Inflammatory macrophage treated with lipopolysaccharide for 4 hours (primary cell): Measurements from ENCODE around the gene SUMF1.
A peak's percentile ranks its signal among the peaks of the same experiment; 100 is the strongest.

Experiments
- DNase-seq: peaks from one replicate; pipeline ENCODE4 v3.0.0-alpha.2; 2020

Gene SUMF1

GRCh38 chr3:4375911-4376310 is 91.2 kb downstream of the SUMF1 start:
- no peak for DNase-seq

DNA sequence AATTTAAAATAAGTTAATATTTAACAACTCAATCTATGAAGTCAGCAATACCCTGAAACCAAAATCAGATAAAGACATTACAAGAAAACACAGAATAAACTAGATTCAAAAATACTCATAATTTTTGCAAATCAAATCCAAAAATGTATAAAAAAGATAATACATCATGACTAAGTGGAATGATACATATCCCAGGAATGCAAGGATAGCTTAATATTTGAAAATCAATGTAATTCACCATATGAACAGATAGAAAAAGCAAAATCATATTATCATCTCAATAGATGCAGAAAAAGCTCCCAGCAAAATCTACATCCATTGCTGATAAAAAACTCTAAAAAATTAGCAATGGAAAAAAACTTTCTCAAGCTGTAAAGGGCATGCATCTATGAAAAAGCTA is 93.4 kb downstream of the SUMF1 start:
- no peak for DNase-seq

- DNase-seq, result no peak
These were observed 104.5 kb downstream of the SUMF1 start for GRCh38 chr3:4362523-4362922.

DNA sequence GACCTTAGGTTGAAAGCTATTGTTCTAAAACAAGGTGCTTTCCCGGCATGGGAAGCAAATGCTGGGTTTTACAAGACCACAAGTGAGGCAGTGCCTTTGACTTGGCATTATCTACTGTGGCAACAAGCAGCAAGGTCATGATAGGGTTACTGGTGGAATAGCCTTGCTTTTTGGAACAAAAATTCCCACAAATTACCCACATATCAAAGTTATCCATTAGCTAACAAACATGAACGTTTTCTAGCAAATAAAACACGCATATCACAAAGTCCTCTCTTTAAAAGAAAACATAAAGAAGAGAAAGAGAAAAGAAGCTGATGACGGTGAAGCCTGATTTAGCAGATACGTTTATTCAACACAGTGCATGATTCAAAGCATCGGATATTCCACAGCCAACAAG is 106.3 kb downstream of the SUMF1 start:
- no peak for DNase-seq

- no peak for DNase-seq
These were observed 107.1 kb downstream of the SUMF1 start for GRCh38 chr3:4359805-4360502.

- no peak for DNase-seq
These were observed 108.8 kb downstream of the SUMF1 start for GRCh38 chr3:4358273-4358672.

DNA sequence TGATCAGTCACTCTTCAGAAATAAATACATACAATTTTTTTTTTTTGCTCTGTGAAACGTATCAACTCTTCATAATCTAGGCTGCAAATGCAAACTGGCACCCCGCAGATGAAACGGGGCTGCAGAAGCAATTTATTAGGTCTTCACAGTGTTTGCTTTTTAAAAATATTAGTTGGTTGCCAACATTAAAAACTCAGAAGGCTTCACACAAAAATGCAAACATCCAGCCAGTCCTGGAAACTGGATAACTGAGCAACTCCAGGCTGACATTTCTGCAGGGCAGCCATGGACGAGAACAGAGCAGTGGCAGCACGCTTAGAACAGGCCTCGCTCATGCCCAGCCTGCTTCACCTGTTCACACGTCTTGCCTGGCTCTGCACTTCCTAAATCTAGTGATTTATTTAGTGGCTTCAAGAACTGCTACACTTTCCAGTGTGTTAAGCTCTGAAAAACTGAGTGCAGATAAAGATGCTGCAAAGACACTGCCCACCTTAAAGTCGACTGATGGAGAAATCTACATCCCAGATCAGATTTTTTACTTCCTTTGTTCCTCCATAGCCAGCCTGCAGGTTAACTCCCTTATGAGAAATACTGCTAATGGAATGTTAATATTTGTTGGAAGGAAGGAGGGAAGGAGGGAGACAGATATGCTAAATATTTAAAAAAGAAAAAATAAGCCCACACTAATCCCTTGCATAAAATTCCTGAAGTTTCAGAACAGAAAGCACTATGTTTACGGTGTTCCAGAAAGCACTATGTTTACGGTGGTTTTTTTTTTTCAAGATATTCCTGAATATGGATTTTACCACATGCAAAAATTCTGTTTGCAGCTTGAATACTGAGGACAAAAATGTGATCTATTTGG is 110.3 kb downstream of the SUMF1 start:
- no peak for DNase-seq

DNA sequence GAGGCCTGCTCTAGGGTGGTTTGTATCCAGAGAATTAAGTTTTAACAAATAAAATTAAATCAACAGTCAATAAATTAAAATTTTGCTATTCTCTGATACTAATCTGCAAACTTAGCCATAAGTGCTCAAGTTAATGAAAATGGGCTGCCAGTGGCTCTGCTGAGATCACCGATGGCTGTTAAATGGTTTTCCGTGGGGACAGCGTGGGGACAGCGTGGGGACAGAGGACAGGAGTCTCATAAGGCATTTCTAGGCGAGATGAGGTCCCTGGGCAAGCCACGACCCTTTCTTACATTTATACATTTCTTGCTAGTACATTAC is 110.9 kb downstream of the SUMF1 start:
- DNase-seq, result no peak

DNA sequence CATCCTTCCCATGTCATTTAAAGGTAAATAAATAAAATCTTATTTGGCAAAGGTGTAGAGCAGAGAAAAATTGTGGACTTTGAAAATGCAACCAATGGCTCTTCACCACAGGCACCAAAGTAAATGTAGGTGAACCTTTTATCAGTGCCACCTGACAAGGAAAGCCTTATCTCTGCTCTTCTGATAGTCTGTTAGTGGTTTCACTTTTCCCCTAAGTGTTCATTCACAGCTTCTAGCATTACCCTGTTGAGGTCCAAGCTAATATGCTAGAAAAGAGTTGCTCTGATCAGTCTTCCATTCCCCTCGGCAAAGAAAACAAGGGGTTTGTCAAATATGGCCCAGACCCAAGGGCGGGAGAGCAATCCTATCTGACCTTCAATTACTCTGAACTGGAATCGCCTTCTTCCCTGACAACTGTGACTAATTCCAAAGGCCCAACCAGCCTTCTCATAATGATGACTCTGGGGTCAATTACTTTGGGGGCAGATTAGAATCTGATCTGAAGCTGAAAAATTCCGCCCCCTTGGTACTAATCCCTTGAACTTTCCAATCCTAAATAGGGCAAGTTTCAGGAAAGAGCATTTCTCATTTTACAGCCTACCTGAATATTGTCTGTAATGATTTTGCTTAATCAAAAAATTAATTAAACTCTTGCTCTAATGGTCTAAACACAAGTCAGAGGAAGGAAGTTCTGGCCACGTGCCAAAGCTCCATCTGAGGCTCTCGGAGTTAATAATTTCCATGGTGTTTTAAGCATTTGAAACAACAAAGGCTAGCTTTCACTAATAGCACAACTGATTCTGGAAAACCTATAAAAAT is 111.5 kb downstream of the SUMF1 start:
- no peak for DNase-seq

DNA sequence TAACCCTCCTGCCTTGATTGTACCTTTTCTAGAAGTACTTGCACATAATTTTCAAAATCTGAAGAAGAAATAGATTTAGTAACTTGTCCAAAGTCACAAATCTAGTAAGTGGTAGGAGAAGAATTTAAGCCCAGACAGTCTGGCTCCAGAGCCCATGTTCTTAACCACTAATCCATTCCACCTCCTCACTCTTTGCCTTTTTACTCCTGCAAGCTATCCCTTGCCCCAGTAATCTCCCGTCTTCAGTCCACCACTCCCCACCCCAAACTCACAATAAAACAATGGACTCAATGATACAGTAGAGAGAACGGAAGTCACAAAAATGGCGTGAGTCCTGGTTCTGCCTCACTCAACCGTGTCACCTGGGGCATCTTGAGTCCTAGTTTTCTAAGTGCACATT is 115.2 kb downstream of the SUMF1 start:
- DNase-seq, result no peak

GRCh38 chr3:4351164-4351855 is 115.8 kb downstream of the SUMF1 start:
- DNase-seq, result peak; percentile 75

- peak; percentile 82 for DNase-seq
These were observed 116.3 kb downstream of the SUMF1 start for GRCh38 chr3:4350789-4351163.

- DNase-seq, result no peak
These were observed 123.8 kb downstream of the SUMF1 start for GRCh38 chr3:4343258-4343657.

- DNase-seq, result no peak
These were observed 125.8 kb downstream of the SUMF1 start for GRCh38 chr3:4341336-4341675.

GRCh38 chr3:4340411-4341335 is 126.4 kb downstream of the SUMF1 start:
- peak; percentile 33 for DNase-seq

GRCh38 chr3:4340077-4340410 is 127.0 kb downstream of the SUMF1 start:
- no peak for DNase-seq

GRCh38 chr3:4338751-4339150 is 128.3 kb downstream of the SUMF1 start:
- DNase-seq, result no peak

- no peak for DNase-seq
These were observed 130.1 kb downstream of the SUMF1 start for GRCh38 chr3:4336850-4337546.

GRCh38 chr3:4335840-4336562 is 131.1 kb downstream of the SUMF1 start:
- no peak for DNase-seq

DNA sequence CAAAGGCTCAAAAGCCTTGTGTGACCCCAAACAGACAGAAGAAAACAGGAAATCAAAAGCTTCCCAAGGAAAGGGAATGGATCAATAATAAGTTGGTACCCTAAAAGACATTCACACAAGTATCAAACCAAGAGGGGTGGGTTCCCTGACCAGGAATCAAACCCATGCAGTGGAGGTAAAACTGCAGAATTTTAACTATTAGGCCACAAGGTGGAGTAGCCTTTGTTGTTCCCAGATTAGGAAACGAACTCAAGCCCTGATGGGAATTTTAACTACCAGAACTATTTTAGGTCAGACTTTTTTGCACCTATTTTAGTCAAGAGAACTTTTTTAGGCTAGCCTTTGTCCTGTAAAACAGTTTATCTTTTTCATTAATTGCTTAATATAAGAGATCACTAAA is 132.5 kb downstream of the SUMF1 start:
- no peak for DNase-seq

DNA sequence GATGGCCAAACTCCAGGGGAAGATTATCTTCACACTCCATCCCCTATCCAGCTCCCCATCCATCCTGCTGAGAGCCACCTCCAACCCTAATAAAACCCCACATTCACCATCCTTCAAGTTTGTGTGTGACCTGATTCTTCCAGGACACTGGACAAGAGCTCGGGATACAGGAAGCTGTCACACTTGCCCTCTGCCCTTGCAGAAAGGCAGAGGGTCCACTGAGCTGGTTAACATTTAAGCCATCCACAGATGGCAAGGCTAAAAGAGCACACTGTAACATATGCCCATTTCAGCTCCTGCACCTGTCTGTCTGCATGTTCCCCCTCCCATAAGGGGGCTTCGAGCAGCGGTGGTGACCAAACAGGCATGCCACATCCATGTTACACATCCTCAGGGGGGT is 134.1 kb downstream of the SUMF1 start:
- no peak for DNase-seq
